Measurements from ENCODE around the gene POLE3.
"Not testable (repeated sequence)": the region's sequence is repeated elsewhere in the genome, so short reads cannot be mapped to it uniquely, and the experiment has no call there.

Gene POLE3

DNA sequence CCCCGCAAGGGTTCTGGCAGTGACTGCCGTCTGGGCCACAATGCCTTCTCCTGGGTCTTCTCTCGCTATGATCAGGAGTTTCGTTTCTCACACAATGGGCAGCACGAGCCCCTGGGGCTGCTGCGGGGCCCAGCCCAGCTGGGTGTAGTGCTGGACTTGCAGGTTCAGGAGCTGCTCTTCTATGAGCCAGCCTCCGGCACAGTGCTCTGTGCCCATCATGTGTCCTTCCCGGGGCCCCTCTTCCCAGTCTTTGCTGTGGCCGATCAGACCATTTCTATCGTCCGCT is 40.7 kb downstream of the POLE3 start:
- Histone ChIP-seq H3K4me1 (ENCODE audit: insufficient read depth, low read length, poor library complexity, severe bottlenecking) (no peaks in the 10 kb centered on the region), H3F3A (ENCODE audit: low read depth) (no peaks in the 10 kb centered on the region), H3K4me2 (ENCODE audit: low read depth, low read length, poor library complexity, severe bottlenecking) (no peak overlapping the region), H3K9ac (ENCODE audit: low read depth, low read length, poor library complexity, severe bottlenecking) (no peak overlapping the region), H3K36me3 (ENCODE audit: insufficient read depth, low read length) (no peaks in the 10 kb centered on the region), H3K79me2 (ENCODE audit: insufficient read depth, low read length) (no peaks in the 10 kb centered on the region), H3K27me3 (ENCODE audit: insufficient read depth, low read length, poor library complexity, severe bottlenecking) (no peaks in the 10 kb centered on the region), H4K20me1 (ENCODE audit: insufficient read depth, low read length, poor library complexity, severe bottlenecking) (no peaks in the 10 kb centered on the region), H3K4me3 (ENCODE audit: low read length, poor library complexity, severe bottlenecking) (no peak overlapping the region), H3K9me2 (replicated peaks; ENCODE audit: low read depth, low read length) (no peaks in the 10 kb centered on the region), H3K9me3 (ENCODE audit: insufficient read depth, low read depth, low read length) (no peaks in the 10 kb centered on the region), H2AFZ (ENCODE audit: low read length) (no peak overlapping the region)
- TF ChIP-seq, protein P1, sequence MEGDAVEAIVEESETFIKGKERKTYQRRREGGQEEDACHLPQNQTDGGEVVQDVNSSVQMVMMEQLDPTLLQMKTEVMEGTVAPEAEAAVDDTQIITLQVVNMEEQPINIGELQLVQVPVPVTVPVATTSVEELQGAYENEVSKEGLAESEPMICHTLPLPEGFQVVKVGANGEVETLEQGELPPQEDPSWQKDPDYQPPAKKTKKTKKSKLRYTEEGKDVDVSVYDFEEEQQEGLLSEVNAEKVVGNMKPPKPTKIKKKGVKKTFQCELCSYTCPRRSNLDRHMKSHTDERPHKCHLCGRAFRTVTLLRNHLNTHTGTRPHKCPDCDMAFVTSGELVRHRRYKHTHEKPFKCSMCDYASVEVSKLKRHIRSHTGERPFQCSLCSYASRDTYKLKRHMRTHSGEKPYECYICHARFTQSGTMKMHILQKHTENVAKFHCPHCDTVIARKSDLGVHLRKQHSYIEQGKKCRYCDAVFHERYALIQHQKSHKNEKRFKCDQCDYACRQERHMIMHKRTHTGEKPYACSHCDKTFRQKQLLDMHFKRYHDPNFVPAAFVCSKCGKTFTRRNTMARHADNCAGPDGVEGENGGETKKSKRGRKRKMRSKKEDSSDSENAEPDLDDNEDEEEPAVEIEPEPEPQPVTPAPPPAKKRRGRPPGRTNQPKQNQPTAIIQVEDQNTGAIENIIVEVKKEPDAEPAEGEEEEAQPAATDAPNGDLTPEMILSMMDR (conservative IDR thresholded peaks at IDR 0.05; ENCODE audit: low read length), result no peak
- TF ChIP-seq EZH2phosphoT487 (IDR thresholded peaks at IDR 0.05; ENCODE audit: borderline replicate concordance), result no peak

- Histone ChIP-seq H3K9me3 (ENCODE audit: insufficient read depth, low read depth, low read length) (no peaks in the 10 kb centered on the region), H3K27me3 (ENCODE audit: insufficient read depth, low read length, poor library complexity, severe bottlenecking) (no peaks in the 10 kb centered on the region), H3K4me3 (ENCODE audit: low read length, poor library complexity, severe bottlenecking) (no peak overlapping the region), H3K4me2 (ENCODE audit: low read depth, low read length, poor library complexity, severe bottlenecking) (no peak overlapping the region), H3K4me1 (ENCODE audit: insufficient read depth, low read length, poor library complexity, severe bottlenecking) (no peaks in the 10 kb centered on the region), H2AFZ (ENCODE audit: low read length) (no peak overlapping the region), H3K9me2 (replicated peaks; ENCODE audit: low read depth, low read length) (no peaks in the 10 kb centered on the region), H3K79me2 (ENCODE audit: insufficient read depth, low read length) (no peaks in the 10 kb centered on the region), H3F3A (ENCODE audit: low read depth) (no peaks in the 10 kb centered on the region), H3K9ac (ENCODE audit: low read depth, low read length, poor library complexity, severe bottlenecking) (no peak overlapping the region), H3K36me3 (ENCODE audit: insufficient read depth, low read length) (no peaks in the 10 kb centered on the region), H4K20me1 (ENCODE audit: insufficient read depth, low read length, poor library complexity, severe bottlenecking) (no peaks in the 10 kb centered on the region)
- no peak for TF ChIP-seq EZH2phosphoT487 (IDR thresholded peaks at IDR 0.05; ENCODE audit: borderline replicate concordance)
- TF ChIP-seq, protein P1 (conservative IDR thresholded peaks at IDR 0.05; ENCODE audit: low read length), result no peak
Measured at GRCh38 chr9:113368982-113369854, 41.3 kb downstream of the POLE3 start.

- no peaks in the 10 kb centered on the region for H4K20me1 ChIP-seq (ENCODE audit: insufficient read depth, low read length, poor library complexity, severe bottlenecking)
- no peak for TF ChIP-seq EZH2phosphoT487 (IDR thresholded peaks at IDR 0.05; ENCODE audit: borderline replicate concordance)
- TF ChIP-seq, protein P1 (conservative IDR thresholded peaks at IDR 0.05; ENCODE audit: low read length), result no peak
- H3K79me2 ChIP-seq (ENCODE audit: insufficient read depth, low read length), result no peaks in the 10 kb centered on the region
- H3K4me1 ChIP-seq (ENCODE audit: insufficient read depth, low read length, poor library complexity, severe bottlenecking), result no peaks in the 10 kb centered on the region
- H2AFZ ChIP-seq (ENCODE audit: low read length), result no peak overlapping the region
- no peaks in the 10 kb centered on the region for H3K9me2 ChIP-seq (replicated peaks; ENCODE audit: low read depth, low read length)
- no peaks in the 10 kb centered on the region for H3K27me3 ChIP-seq (ENCODE audit: insufficient read depth, low read length, poor library complexity, severe bottlenecking)
- H3K4me3 ChIP-seq (ENCODE audit: low read length, poor library complexity, severe bottlenecking), result no peak overlapping the region
- H3K9me3 ChIP-seq (ENCODE audit: insufficient read depth, low read depth, low read length), result no peaks in the 10 kb centered on the region
- no peaks in the 10 kb centered on the region for H3K36me3 ChIP-seq (ENCODE audit: insufficient read depth, low read length)
- no peak overlapping the region for H3K4me2 ChIP-seq (ENCODE audit: low read depth, low read length, poor library complexity, severe bottlenecking)
- H3K9ac ChIP-seq (ENCODE audit: low read depth, low read length, poor library complexity, severe bottlenecking), result no peak overlapping the region
- no peaks in the 10 kb centered on the region for H3F3A ChIP-seq (ENCODE audit: low read depth)
Measured at GRCh38 chr9:113368348-113368981, 42.0 kb downstream of the POLE3 start.

GRCh38 chr9:113365652-113366051 is 44.8 kb downstream of the POLE3 start:
- H3K4me3 ChIP-seq (ENCODE audit: low read length, poor library complexity, severe bottlenecking); H3K4me2 ChIP-seq (ENCODE audit: low read depth, low read length, poor library complexity, severe bottlenecking); H3K9me3 ChIP-seq (ENCODE audit: insufficient read depth, low read depth, low read length); H3K9ac ChIP-seq (ENCODE audit: low read depth, low read length, poor library complexity, severe bottlenecking); H3F3A ChIP-seq (ENCODE audit: low read depth); H3K79me2 ChIP-seq (ENCODE audit: insufficient read depth, low read length); H3K9me2 ChIP-seq (replicated peaks; ENCODE audit: low read depth, low read length); H4K20me1 ChIP-seq (ENCODE audit: insufficient read depth, low read length, poor library complexity, severe bottlenecking); H3K4me1 ChIP-seq (ENCODE audit: insufficient read depth, low read length, poor library complexity, severe bottlenecking); H3K36me3 ChIP-seq (ENCODE audit: insufficient read depth, low read length); H3K27me3 ChIP-seq (ENCODE audit: insufficient read depth, low read length, poor library complexity, severe bottlenecking): not testable (repeated sequence)
- peak overlapping the region; percentile 43; the same call in 1 of the 2 replicates for H2AFZ ChIP-seq (ENCODE audit: low read length)

Data from Loucy (cell line).